AG20443 (cell line): ENCODE results near the gene MAMLD1.

ENCODE experiments used
- DNase-seq: peaks from one replicate; pipeline ENCODE4 v3.0.0; 2012; ENCODE audit warnings: low spot score, mixed read lengths

The MAMLD1 gene

DNA sequence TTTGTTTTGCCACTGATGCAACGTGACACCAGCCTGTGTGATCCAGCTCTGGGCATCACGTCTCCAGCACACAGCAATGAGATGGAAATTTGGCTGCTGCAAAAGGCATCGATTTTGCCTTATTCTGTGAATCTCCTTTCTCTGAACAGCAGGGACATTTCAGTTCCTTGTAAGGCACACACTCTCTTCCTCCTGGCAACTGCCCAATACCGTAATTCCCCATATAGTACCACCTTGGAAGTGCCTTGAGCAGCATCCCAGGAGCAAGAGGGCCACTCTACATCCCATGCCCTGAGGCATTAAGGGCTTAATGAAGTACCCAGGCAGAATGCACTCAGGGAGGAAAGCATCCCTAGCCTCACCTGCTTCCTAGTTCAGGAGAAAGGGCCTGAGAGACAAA is 10.5 kb upstream of the MAMLD1 start:
- DNase-seq = no peak

DNA sequence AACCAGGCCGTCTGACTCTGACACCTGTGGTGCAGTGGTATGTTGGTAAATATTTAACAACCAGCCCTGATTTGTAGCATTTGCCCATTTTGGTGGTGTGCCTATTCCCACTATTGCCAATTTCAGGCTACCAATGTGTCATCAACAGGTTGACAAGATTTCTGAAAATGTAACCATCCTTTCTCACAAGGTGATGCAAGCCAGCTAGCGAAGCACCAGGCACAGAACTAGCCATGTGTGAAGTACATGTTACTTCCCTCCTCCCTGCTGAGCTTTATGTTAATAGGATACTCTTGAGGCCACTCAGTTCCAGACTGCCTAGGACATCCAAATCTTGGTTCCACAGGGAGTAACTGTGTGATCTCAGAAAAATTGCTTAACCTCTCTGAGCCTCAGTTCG is 7.2 kb upstream of the MAMLD1 start:
- no peak for DNase-seq

DNA sequence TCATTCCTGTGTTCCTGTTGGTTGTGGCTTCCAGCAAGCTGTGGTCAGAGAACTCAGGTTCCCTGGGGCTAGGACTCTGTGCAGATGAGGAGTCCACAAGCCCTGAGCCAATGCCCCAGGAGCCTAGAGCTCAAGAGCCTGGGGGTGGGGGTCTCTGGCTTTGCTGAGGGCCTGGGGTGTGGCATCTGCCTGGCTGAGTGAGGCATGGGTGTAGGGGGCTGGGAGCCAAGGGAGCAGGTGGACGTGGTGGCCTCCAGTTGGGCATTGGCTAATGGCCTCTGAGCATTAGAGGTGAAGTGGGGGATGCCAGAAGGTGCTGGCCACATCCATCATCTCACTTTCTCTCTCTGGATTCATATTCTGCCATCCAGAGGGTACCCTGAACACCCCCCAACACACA is 5.3 kb upstream of the MAMLD1 start:
- DNase-seq = no peak

DNA sequence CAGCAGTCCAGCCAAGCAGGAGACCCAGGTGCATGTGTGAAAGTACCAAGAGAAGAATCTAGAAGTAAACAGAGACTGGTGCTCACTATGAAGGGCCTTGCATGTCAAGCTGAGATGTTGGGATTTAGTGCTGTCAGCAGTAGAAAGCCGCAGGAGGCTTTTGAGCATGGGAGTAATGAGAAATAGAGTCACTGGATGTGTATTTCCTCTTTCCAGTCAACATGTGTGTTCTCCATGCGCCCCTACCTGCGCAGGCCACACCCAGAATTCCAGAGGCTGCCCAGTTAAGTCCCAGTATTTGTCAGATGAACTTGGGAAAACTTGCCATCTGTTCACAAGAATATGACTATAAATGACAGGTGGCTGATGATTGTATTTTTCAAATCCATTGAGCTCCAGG is 4.5 kb upstream of the MAMLD1 start:
- DNase-seq = no peak

DNA sequence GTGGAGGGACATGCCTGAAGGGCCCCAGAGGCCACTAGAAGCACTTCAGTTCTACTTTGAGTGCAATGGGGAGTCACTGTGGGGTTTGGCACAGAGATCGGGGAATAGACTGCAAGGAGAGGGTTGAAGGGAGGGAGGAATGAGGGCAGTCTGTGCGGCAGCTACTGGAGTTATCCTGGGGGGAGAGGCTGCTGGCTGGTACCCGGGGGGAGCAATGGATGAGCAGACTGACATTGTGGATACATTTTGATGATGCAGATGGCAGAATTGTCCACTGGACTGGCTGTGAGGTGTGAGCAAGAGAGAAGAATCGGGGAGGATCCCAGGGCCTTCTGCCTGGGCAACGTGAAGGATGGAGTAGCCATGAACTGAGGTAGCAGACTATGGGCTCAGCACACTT is 2.8 kb upstream of the MAMLD1 start:
- no peak for DNase-seq

DNA sequence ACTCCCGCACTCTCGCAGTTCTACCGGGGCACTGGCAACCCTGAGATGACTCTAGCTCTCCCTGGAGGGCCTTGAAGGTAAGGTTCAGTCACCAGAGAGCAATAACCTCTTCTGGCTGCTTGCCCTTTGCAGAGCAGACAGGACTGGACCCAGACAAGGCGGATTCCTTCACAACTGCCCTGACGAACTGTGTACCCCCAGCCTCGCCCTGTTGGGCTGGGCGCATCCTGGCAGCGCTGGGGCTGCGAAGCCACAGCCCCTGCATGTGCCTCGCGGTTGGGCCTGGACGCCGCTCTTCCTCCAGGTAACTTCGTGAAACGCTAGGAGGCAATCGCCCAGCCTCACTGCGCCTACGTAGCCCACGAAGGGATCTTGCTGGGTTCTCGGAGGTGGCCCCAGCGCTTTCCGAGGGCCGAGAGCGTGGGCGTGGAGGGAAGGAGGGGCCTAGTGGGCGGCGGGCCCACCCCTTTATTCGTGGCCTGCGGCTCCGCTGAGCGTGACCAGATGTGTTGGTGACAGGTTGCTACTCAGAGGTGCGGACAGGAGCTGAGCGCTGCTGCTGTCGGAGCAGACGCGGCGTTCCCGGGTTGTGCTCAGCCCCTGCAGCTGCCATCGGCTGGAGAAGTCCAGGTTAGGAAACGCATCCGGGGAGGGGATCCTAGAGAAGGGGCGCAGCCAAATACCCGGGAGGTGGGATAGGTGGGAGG is 1.9 kb upstream of the MAMLD1 start:
- no peak for DNase-seq

DNA sequence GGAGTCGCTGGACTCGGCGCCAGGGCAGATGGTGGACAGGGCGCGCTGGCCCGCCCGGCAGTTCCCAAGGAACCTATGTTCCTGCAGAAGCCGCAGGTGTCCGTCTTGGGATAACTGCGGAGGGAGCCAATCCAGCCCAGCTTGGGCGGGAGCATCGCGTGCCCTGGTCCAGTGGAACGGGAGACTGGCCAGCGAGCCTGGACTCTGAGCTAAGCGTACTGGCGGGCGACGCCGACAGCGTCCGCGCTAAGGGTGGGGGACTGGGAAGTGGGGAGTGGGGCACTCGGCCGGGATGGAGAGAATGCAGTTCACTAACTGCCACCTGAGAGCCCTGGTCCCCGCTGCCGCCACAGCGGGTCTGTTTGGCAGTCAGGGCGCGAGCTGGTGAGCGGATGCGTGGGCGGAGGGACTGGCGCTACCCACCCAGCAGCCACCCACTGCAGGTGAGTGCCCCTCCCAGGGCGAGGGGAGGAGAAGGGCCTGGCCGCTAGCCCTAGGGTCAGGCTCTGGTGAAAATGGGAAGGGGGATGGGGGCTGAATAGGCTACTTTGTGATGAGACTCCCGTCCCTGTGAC is 1.3 kb upstream of the MAMLD1 start:
- DNase-seq = peak; percentile 60

DNA sequence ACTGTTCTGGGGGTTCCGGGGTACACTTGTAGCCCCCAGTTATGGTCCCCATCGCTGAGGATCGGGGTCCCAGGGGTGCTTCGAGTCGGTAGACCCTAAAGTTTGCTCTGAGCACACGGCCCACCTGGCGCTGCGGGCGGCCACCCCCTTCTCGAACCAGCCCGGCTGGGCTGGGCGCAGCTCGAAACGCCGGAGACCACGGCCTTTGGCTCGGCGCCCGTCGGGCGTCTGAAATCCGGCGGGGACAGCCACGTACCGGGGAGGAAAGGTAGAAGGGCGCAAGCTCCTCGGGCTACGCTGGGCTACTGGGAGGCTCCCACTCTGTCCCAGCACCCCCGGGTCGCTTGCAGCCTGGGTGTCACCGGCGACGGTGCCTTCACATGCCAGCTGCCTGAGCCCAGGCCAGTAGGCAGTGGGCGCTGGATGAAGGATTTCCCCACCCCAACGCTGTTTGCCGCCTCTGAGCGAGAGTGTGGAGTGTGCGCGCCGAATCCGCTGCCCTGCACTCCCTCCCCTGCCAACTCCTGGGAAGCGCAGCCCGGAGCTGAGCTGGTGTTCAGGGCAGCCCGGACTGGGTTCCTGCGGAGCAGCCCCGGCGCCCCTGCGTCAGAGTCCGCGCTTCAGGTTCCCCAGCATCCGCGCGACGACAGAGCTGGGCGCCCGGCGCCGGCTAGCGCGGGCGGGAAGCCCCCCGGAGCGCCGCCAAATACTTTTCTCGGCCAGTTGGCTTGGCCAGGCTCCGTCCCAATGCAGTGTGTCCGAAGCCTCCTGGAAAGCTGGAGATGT is 637 bp downstream of the MAMLD1 start:
- peak; percentile 31 for DNase-seq

DNA sequence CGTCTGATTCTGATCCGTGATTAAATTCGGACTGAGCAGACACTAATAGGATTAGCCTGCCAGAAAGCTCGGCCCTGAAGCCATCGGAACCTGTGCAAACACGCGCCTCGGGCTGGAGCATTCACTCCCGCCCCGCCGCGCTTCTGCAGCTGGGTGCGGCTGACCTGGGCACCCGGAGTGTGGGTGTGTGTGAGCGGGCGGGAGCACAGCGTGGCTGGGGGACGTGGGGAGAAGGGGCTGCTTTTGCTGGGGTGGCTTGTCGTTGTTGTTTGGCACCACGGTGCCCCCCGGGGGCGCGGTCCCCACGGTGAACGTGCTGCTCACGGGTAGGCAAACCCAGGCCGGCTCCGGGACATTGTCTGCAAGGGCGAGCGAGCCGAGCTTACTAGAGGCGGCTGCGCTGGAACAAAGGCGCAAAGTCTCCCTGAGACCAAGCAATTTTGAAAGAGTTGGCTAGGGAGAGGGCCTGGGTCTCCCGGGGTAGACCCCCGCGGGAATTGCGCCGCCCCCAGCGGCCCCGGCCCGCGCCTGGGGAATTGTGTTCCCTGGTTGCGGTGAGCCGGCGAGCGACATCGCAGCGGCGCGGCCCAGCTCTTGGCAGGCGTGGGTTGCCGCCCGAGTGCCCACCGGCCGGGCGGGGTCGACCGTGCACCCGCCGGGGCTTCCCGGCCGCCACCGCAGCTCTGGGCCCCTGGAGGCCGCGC is 1.4 kb downstream of the MAMLD1 start:
- peak; percentile 7 for DNase-seq

DNA sequence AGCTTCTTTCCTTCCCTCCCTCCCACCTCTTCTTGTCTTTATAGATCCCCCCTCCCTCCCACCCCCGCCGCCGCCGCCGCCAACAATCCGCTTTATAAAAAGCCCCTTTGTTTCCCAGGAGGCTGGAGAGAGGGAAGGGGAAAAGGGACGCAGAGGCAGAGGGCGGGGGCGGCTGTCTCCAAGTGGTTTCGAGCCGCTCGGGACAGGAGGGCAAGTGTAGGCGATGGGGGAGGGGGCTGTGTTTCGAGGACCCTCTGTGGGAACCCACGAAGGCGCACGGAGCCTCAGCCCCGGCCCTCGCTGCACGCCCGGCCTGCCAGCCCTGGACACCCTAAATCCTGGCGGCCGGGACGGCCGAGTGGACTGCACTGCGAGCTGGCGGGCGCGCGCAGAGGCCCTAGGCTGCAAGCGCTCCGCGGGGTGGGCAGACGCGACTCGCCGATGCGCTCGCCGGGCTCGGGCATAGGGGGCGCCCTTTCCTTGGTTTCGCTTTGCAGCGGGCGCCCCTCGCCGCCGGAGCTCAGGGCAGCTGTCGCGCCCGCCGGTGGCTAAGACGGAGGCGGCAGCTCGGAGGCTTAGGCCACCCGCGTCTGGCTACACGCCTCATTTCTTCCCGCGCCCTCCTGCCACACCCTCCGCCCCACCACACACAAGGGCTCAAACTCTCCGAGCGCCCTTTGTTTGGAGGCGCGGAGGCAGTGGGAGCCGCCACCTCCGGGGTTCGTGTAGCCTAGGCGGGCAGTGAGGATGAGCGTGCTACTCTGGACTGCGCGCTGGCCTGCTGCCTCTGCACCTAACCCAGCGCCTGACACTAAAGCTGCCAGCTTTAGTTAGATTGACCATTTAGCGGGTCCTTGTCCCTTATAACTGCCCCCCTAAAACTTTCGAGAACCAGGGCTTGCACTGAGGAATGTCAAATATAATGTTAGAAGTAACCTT is 2.2 kb downstream of the MAMLD1 start:
- peak; percentile 59 for DNase-seq

DNA sequence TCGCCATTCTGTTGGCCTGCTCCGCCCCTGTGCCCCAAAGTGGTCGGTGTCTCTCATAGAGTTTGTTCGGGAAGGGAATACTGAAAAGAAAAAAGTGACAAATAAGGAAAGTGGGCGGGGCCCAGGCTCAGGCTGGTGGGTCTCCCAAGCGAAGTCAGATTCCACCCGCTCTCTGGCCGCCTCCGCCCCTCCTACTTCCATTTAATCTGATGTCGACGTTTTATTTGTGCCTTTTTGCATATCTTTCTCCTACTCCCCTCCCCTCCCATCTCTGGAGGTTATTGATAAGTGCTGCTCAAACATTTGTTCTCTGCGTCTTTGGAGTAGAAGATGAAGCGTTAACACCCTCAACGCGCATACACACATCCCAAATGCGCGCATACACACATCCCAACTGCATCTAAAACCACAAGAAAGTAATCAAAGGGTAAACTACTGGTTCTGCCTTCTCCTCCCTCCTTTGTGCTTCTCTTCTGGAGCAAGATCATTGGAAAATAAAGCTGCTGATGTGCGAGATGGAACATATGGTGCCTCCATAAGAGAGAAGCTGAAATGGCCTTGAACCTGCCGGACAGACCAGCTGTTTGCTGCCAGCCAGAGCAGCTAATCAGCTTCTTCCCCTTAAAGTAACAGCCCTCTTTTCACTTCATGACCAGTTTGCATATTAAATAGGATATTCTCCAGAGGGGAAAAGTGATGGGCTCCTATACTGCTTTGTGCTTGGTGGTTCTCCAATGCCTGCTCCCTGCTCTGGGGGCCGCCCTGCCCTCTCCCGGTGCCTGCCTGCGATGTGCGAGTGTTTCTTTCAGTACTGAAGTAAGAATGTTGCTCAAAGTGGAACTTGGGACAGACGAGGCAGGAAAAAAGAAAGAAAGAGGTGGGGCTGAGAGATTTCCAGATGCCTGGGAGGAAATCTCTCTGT is 3.1 kb downstream of the MAMLD1 start:
- peak; percentile 39 for DNase-seq

DNA sequence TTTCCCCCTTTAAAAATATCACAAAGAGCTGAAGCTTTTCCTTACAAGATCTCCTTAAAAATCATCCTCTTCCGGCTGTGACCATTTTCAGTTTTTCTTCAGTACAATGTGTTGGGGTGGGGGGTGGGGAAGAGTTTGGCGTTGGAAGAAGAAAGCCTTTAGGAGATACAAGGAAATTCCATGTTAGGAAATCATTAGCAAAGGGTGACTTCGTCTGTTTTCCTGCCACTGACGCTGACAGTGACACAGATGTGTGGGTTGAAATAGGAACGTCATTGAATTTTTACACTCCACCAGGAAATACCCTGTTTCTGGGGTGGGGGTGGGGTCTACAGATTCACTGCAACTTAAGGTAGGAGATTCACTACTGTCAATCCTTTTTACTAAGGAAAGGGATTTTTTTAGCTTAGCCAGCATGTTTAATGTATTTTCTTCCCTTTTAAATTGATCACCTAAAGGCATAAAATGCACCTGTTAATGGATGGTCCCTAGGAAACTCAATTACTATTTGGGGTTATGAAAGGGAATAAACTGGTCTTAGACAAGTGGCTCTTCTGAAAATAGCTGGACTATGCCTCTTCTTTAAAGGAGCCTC is 3.9 kb downstream of the MAMLD1 start:
- DNase-seq = peak; percentile 29

DNA sequence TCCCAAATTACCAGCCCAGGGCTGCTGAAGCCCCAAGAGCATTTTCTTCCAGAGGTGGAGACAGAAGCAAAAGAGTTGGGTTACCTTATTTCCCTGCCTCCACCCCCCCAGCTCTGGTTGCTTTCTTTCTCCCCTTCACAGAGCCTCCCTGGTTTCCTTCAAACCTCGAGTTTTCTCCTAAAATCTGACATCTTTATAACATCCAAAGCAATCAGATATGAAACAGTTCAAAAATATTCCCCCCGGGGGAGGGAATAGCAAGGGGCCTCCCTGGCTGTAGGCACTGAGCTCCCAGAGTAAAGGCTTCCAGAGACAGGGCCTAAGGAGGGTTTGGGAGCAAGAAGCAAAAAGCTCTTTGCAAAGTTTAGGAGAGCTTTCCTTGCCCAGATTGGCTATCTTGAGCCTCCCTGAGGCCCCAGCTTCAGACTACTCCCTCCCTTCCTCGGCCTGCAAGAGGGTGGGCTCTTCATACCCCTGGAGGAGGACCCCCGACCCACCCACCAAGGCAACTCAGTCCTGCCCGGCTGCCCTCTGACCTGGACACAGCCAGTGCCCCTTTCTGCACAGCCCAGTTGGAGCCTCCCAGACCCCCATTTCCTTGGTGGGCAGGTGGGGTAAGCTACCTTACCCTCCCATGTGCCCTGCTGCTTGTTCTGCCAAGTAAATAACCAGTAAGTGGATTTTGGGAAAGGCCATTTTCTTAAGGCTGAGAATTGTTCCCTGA is 7.6 kb downstream of the MAMLD1 start:
- no peak for DNase-seq

DNA sequence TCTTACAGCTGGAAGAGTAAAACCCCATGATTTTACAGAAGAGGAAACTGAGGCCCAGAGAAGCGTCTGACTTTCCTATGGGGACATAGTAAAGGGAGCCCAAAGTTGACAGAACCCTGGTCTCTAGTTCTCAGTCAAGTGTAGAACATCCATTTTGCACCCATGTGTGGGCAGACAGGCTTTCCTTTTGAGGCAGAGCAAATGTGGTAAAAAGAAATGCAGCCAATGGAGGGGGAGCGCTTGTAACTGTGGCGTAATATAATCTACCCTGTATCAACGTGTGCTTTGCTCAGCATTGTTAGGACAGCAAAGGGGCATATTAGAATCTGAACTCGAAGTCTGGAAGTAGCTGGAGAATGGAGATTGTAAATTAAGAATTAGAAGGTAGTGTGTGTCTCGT is 8.8 kb downstream of the MAMLD1 start:
- no peak for DNase-seq

DNA sequence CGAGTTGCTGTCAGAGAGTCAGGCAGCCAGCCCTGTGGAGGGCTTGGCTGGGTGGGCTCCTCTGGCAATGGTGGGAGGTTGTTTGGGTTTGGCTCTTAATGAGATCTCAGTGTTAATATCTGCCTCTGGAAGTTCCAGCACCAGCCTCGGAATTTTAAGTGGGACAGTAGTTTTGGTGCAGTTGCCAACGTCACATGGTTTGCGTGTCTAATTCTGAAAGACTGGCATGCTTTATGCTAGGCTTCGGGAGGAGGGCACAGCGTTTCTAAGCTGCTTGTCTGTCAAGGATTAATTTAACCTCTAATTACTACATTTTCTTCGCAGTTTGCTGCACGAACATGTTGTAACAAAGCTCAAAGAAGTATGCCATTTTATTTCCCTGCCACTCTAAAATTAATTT is 9.2 kb downstream of the MAMLD1 start:
- DNase-seq = no peak

DNA sequence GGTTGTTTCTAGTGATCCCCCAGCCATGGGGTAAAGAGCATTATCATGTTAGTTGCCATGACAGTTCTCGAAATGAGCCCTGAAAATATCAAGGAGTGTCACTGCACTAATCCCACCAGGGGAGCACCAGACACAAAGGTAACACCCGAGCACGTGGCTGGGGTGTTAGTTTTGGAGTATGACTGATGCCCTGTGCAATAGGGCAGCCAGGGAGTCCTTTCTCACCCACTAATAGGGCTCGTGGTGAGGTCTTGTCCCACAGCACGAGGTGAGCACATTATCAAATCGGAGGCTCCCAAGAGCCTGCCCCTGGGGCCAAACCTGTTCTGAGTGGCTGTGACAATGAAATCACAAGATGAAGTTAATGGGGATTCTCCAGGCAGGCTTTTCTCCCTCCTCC is 9.6 kb downstream of the MAMLD1 start:
- DNase-seq = no peak

DNA sequence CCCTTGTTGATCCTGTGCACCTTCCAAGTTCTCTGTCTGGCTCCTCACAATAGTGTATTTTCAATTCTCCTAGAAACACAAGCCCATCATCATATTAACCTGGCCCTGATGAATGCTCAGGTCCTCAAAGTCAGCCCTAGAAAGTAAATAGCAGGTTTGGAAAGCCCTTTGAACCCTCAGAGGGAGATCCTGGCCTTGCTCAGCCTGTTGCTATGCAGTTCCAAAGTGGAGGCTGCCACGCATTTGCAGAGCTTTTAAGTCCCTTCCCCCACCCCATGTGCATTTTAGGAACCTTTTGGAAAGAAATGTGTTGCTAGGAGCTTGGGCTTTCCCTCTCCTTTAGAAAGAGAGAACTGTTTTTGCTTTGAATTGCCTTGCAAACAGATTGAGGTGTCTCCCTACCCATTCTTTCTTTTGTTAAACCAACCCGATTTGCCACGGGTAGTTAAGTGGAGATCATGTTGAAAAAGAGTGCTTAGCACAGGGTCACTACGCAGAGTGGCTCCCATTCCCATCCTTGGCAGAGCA is 12.2 kb downstream of the MAMLD1 start:
- no peak for DNase-seq

DNA sequence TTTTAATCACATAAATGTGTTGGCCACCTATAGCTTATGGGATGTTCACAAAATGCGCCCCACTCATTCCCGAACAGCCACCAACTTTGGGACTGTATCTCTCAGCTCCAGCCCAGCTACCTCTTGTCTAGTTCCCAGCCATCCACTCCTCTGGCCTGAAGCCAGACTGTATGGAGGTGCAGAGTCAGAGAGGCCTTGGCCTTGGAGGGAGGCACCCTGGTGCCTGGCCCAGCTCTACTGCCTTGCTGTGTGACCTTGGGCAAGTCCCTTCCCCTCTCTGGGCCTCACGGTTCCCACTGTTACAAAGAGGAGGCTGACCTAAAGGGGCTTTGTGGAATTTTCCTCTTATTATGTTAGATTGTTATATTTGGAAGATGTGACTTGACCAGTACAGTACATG is 13.9 kb downstream of the MAMLD1 start:
- DNase-seq = no peak

DNA sequence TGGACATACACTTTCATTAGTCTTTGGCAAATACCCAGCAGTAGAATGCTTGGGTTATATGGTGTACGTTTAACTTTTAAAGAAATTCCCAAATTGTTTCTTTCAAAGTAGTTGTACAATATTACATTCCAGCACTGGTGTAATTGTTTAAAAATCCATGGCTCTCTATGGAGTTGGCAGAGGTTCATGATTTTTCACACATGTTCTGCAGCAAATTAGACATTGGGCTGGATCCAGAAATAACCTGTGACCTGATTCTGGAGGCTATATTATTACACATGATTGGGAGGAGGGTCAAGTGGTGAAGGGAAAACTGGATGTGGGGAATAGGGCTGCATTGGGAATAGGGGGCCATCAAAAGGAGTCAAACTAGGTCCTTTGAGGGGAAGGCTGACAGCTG is 41.9 kb downstream of the MAMLD1 start:
- DNase-seq = no peak
